Endothelial cell (in vitro differentiated cells): Measurements from ENCODE around the gene GPR157. TPM values are rescaled to one million over a fixed set of nuclear protein-coding genes. Genes with fewer than 3 reads are reported as not detected.

Source experiments
- DNase-seq: peaks from one replicate; pipeline ENCODE4 v3.0.0; 2021; ENCODE audit warnings: low spot score
- H3K27ac Mint-ChIP-seq: one replicate; pipeline ENCODE4 v1.8.0; 2021; ENCODE audit warnings: mixed read lengths, inconsistent platforms; ENCODE audit not compliant: unreplicated experiment
- H3K27me3 Mint-ChIP-seq: one replicate; pipeline ENCODE4 v1.8.0; 2021; ENCODE audit warnings: mild to moderate bottlenecking, moderate library complexity, mixed read lengths, inconsistent platforms; ENCODE audit not compliant: unreplicated experiment
- H3K36me3 Mint-ChIP-seq: one replicate; pipeline ENCODE4 v1.8.0; 2021; ENCODE audit warnings: mild to moderate bottlenecking, low read depth, mixed read lengths, inconsistent platforms; ENCODE audit not compliant: unreplicated experiment
- H3K4me1 Mint-ChIP-seq: one replicate; pipeline ENCODE4 v1.8.0; 2021; ENCODE audit warnings: mild to moderate bottlenecking, mixed read lengths, inconsistent platforms; ENCODE audit not compliant: unreplicated experiment
- H3K4me3 Mint-ChIP-seq: one replicate; pipeline ENCODE4 v1.8.0; 2021; ENCODE audit warnings: mild to moderate bottlenecking, mixed read lengths, inconsistent platforms; ENCODE audit not compliant: unreplicated experiment
- H3K9me3 Mint-ChIP-seq: one replicate; pipeline ENCODE4 v1.8.0; 2021; ENCODE audit warnings: mixed read lengths, inconsistent platforms; ENCODE audit not compliant: unreplicated experiment
- total RNA-seq: library from RNA; stranded (reverse); fragmentation: NEBNext Ultra II Directional; extraction: Animal tissue kit (Norgen Biotek cat#: 25700); gene quantifications from one replicate; pipeline ENCODE4 v1.2.1, GENCODE V29; 2021; ENCODE audit not compliant: unreplicated experiment
- TF ChIP-seq, protein P1 (sequence below): fragments of 200-600 bp; sonication (generic); IDR thresholded peaks from one replicate; pipeline ENCODE4 v1.5.0; 2021; ENCODE audit warnings: antibody characterized with exemption; ENCODE audit not compliant: unreplicated experiment

The GPR157 gene
- total RNA-seq, 1 donor from 2014 or later, result 2.8 TPM

GRCh38 chr1:9152535-9152934 lies 23.6 kb upstream of the GPR157 start:
- no peak overlapping the region for H3K4me3 Mint-ChIP-seq
- DNase-seq, result no peak
- no peaks in the 10 kb centered on the region for H3K9me3 Mint-ChIP-seq
- TF ChIP-seq, protein P1, sequence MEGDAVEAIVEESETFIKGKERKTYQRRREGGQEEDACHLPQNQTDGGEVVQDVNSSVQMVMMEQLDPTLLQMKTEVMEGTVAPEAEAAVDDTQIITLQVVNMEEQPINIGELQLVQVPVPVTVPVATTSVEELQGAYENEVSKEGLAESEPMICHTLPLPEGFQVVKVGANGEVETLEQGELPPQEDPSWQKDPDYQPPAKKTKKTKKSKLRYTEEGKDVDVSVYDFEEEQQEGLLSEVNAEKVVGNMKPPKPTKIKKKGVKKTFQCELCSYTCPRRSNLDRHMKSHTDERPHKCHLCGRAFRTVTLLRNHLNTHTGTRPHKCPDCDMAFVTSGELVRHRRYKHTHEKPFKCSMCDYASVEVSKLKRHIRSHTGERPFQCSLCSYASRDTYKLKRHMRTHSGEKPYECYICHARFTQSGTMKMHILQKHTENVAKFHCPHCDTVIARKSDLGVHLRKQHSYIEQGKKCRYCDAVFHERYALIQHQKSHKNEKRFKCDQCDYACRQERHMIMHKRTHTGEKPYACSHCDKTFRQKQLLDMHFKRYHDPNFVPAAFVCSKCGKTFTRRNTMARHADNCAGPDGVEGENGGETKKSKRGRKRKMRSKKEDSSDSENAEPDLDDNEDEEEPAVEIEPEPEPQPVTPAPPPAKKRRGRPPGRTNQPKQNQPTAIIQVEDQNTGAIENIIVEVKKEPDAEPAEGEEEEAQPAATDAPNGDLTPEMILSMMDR, result no peak
- H3K36me3 Mint-ChIP-seq, result peaks cover 14% of the 10 kb centered on the region
- H3K27me3 Mint-ChIP-seq, result peaks cover 3% of the 10 kb centered on the region
- H3K4me1 Mint-ChIP-seq, result no peaks in the 10 kb centered on the region
- no peak overlapping the region for H3K27ac Mint-ChIP-seq

DNA sequence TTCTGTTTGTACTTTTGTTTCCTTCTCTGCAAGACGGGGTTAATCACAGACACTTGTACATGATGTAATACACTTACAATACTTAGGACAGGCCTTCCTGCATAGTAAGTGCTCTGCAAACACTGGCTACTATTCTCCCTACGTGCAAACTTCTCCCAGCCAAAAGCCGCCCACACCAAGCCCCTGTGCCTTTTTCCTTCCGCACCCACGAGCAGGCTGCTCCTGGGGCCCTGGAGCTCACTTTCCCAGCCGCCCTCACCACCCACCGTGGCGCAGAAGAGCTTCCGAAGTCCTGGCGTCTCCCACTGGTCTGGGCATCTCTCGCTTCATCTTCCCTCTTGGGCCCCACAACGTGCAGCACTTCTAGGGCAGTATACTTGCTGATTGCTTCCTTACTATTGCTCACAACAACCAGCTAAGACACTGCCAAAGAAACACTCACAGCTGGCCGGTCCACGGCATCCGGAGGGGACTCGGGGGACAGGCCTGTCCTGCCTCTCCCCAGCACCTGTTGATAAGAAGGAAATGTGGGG lies 22.5 kb upstream of the GPR157 start:
- peaks cover 3% of the 10 kb centered on the region for H3K27me3 Mint-ChIP-seq
- peak overlapping the region; percentile 37 for H3K4me3 Mint-ChIP-seq
- TF ChIP-seq, protein P1, result no peak
- H3K36me3 Mint-ChIP-seq, result peaks cover 14% of the 10 kb centered on the region
- H3K27ac Mint-ChIP-seq, result peak overlapping the region; percentile 4
- H3K9me3 Mint-ChIP-seq, result no peaks in the 10 kb centered on the region
- DNase-seq, result no peak
- H3K4me1 Mint-ChIP-seq, result no peaks in the 10 kb centered on the region

DNA sequence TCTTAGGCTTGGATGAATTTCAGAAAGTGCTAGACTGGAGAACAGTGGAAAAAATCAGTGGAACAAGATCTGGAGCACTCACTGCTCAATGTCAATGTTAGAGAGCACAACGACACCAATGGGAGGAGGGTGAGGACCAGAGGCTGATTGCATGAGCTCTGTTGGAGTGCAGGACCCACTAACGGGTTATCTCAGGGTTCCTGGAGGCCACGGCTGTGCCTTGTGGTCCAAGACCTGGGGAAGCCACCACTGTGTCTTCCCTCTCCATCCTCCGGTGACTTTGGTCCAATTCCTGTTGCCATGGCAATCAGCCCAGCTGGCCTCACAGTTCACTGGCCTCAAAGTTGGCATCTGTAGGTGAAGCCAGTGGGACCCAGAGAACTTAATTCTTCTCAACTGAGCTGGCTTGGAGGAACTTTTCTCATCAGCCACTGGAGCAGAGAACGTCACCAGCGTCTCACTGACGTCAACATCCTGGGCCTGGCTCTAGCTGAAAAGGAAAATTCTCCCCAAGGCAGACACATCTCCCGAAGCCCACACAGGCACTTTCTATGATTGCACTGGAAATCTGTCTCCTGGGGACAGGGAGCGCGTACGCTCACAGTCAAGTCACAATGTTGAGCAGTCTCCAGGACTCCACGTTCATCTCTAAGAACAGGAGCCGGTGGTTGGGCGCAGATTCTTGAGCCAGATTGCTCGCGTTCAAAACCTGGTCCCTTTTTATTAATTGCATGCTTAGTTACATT lies 21.9 kb upstream of the GPR157 start:
- no peak for DNase-seq
- peaks cover 14% of the 10 kb centered on the region for H3K36me3 Mint-ChIP-seq
- peak overlapping the region; percentile 37 for H3K4me3 Mint-ChIP-seq
- peaks cover 3% of the 10 kb centered on the region for H3K27me3 Mint-ChIP-seq
- no peaks in the 10 kb centered on the region for H3K9me3 Mint-ChIP-seq
- TF ChIP-seq, protein P1, result no peak
- H3K4me1 Mint-ChIP-seq, result no peaks in the 10 kb centered on the region
- peak overlapping the region; percentile 4 for H3K27ac Mint-ChIP-seq

DNA sequence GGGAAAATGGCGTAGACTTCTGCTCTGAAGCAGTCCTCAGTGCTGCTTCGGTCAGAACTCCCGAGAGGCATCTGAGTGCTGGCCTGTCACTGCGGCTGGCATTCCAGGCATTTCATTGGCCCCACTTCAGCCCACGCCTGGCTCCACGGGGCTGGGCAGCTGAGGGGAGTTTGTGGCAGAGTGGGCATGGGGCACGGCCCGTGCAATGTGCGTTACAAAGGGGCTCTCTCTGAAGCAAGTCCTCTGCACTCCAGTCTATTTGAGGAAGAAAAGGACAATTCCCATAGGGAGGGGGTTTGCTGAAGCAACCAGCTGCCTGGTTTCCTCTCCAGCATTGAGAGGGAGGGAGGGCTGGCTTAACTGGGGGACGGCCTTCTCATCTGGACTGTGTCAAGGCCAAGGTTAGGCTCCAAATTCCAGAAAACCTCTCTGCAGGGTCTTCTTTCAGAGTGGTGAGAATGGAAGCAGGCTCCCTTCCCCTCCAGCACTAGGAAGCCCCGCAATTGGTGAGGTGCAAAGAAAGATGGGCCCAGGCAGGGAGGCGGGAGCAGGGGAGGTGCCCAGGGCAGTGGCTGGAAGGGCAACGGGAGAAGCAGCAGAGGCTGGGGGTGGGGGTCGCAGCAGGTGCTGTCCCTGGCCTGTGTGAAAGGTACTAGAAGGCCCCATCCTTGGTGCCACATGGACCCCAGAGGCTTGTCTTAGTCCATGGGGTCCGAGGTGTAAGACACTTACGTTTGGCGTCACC lies 21.1 kb upstream of the GPR157 start:
- Mint-ChIP-seq H3K9me3 (no peaks in the 10 kb centered on the region), H3K36me3 (peaks cover 14% of the 10 kb centered on the region), H3K4me1 (no peaks in the 10 kb centered on the region), H3K27me3 (peaks cover 3% of the 10 kb centered on the region), H3K4me3 (no peak overlapping the region), H3K27ac (no peak overlapping the region)
- TF ChIP-seq, protein P1, result no peak
- no peak for DNase-seq

- DNase-seq, result no peak
- TF ChIP-seq, protein P1, result no peak
- H3K9me3 Mint-ChIP-seq, result no peaks in the 10 kb centered on the region
- no peak overlapping the region for H3K27ac Mint-ChIP-seq
- no peak overlapping the region for H3K4me3 Mint-ChIP-seq
- H3K27me3 Mint-ChIP-seq, result peaks cover 3% of the 10 kb centered on the region
- peaks cover 14% of the 10 kb centered on the region for H3K36me3 Mint-ChIP-seq
- H3K4me1 Mint-ChIP-seq, result no peaks in the 10 kb centered on the region
Measured at GRCh38 chr1:9149151-9149550, 20.2 kb upstream of the GPR157 start.
